ENCODE data around the gene NPHP3.

GRCh38 chr3:132665230-132665745 lies 56.9 kb downstream of the NPHP3 start:
- TF ChIP-seq, protein P1, sequence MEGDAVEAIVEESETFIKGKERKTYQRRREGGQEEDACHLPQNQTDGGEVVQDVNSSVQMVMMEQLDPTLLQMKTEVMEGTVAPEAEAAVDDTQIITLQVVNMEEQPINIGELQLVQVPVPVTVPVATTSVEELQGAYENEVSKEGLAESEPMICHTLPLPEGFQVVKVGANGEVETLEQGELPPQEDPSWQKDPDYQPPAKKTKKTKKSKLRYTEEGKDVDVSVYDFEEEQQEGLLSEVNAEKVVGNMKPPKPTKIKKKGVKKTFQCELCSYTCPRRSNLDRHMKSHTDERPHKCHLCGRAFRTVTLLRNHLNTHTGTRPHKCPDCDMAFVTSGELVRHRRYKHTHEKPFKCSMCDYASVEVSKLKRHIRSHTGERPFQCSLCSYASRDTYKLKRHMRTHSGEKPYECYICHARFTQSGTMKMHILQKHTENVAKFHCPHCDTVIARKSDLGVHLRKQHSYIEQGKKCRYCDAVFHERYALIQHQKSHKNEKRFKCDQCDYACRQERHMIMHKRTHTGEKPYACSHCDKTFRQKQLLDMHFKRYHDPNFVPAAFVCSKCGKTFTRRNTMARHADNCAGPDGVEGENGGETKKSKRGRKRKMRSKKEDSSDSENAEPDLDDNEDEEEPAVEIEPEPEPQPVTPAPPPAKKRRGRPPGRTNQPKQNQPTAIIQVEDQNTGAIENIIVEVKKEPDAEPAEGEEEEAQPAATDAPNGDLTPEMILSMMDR (IDR thresholded peaks at IDR 0.05; ENCODE audit: insufficient read depth, low read length, poor library complexity, severe bottlenecking), result no peak
- TF ChIP-seq EZH2phosphoT487 (conservative IDR thresholded peaks at IDR 0.05; ENCODE audit: low read length), result no peak

Data from SU-DHL-6 (cell line).